A549 treated with DMSO at 1 μM for 4 hours (cell line): ENCODE results near the gene SEC61A1. TPM values are rescaled to one million over a fixed set of nuclear protein-coding genes. Genes with fewer than 3 reads are reported as not detected.

ENCODE experiments used
- total RNA-seq: library from RNA; stranded (reverse); fragments of 200-300 nt; extraction: Qiagen RNA extraction; gene quantifications from 5 replicates; pipeline ENCODE4 v1.2.3, GENCODE V29; 2022; ENCODE audit warnings: low read depth

The SEC61A1 gene
- total RNA-seq = 120 to 134 TPM (median 131 TPM) in 5 replicates

DNA sequence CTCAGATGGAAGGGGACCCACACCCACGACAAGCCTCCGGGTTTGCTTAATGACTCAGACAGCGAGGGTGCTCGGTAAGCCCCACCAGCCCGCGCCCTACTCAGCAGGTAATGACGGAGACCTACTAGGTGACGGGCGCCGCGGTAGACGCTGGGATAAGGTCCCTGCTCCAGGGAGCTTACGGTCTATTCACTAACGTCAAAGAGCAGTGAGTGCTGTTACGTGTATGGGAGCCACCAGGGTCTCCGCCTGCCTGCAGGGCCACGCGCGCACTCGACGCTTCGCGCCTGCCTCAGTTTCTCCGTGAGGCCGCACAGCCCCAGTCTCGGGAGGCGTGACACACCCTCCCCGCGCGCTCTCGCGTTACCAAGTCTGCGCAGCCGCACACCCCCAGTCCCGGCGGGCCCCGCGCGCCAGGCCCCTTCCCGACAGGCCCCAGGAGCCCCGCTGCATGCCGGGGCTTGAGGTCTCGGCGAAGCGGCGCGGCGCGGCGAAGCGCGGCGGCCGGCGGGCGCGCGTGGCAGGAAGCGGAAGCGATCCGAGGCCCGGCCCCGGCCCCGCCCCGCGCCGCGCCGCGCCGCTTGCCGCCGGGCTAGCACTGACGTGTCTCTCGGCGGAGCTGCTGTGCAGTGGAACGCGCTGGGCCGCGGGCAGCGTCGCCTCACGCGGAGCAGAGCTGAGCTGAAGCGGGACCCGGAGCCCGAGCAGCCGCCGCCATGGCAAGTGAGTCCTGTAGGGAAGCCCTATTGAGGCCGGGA, at the start of gene SEC61A1:
Gene SEC61A1, plus strand, starts transcription at position 601 of the 758 bp plus-strand sequence. Its CDS starts 116 bp downstream, at position 717.

Other genes with a start within 250 kb of the SEC61A1 start
- gene MGLL, start 229.9 kb upstream of the SEC61A1 start, total RNA-seq = 60.0 to 73.4 TPM (median 65.8 TPM) in 5 replicates
- not detected in 5 replicates for gene KBTBD12, start 137.2 kb upstream of the SEC61A1 start, total RNA-seq
- 97.5 to 104 TPM (median 101 TPM) in 5 replicates for gene RUVBL1, start 71.4 kb downstream of the SEC61A1 start, total RNA-seq
- 7.8 to 9.8 TPM (median 9.5 TPM) in 5 replicates for gene EEFSEC, start 101.0 kb downstream of the SEC61A1 start, total RNA-seq